ENCODE results near the gene CORO2B. TPM values are rescaled to one million over a fixed set of nuclear protein-coding genes. Genes with fewer than 3 reads are reported as not detected.

Gene CORO2B
- total and polyA plus RNA-seq, 9 of the 15 experiments (the other 6 are each of a cell fraction or from before 2014, with no cell fraction given): not detected

GRCh38 chr15:68729789-68730411, 151.1 kb downstream of the CORO2B start:
- TF ChIP-seq ETV6 (IDR thresholded peaks at IDR 0.05; ENCODE audit: borderline replicate concordance in 1 of 2, low read depth in 2 of 2, low read length in 1 of 2) (no peak), ETV6 (CRISPR knock-in tag; IDR thresholded peaks at IDR 0.05; ENCODE audit: borderline replicate concordance) (no peak)
- ChIA-PET POLR2A (no interaction called here), CTCF (ENCODE audit: low intra/inter-chr PET ratio) (interaction anchor here (0.6 to 2.0 kb wide), 3 partner anchors 99 to 146 kb away, joined by 3 to 23 read pairs (median 3); no protein-coding TSS in a partner anchor)
- Histone ChIP-seq H3K27ac (ENCODE audit: extremely low read depth, low read depth, low read length) (no peak overlapping the region), H3K27me3 (ENCODE audit: control insufficient read depth in 2 of 2, insufficient read depth in 2 of 2, low read length in 2 of 2) (peaks cover 29 to 63% of the 10 kb centered on the region in 2 experiments; a peak in 4 of 5 replicates), H3K9ac (ENCODE audit: insufficient read depth in 1 of 2, low read depth in 2 of 2, low read length in 2 of 2) (no peak overlapping the region), H3K9me1 (ENCODE audit: control insufficient read depth, insufficient read depth, low read length) (no peaks in the 10 kb centered on the region), H3K4me1 (replicated peaks in 1 of 2; ENCODE audit: control insufficient read depth in 2 of 2, insufficient read depth in 2 of 2, low read length in 2 of 2) (peaks cover 5 to 6% of the 10 kb centered on the region in 2 experiments; a peak in 4 of 5 replicates), H3K4me2 (ENCODE audit: insufficient read depth, low read length) (no peak overlapping the region), H3K4me3 (no peak overlapping the region), H2AFZ (ENCODE audit: low read depth, low read length) (no peak overlapping the region), H3K9me3 (replicated peaks; ENCODE audit: control insufficient read depth, insufficient read depth, low read depth, low read length) (no peaks in the 10 kb centered on the region), H3K36me3 (ENCODE audit: control insufficient read depth, insufficient read depth, low read length) (no peaks in the 10 kb centered on the region), H3K79me2 (ENCODE audit: control insufficient read depth, insufficient read depth, low read length) (no peaks in the 10 kb centered on the region), H4K20me1 (replicated peaks; ENCODE audit: control insufficient read depth, insufficient read depth, low read length) (peaks cover 5% of the 10 kb centered on the region)
- in situ Hi-C loops (cut with MboI): loop anchor here (5.0 kb wide), 1 partner anchor 147 kb away; no protein-coding TSS in a partner anchor
- intact Hi-C loops (cut with micrococcal nuclease): loop anchor here (1.0 to 10.0 kb wide), 2 partner anchors 145 to 175 kb away; no protein-coding TSS in a partner anchor
- ATAC-seq: no peak; the same call in 2 of the 3 replicates
- 0% methylated on average over 5 of the region's 8 CpGs for WGBS (ENCODE audit: insufficient coverage, low coverage, missing lambda C conversion rate)
- no peak for DNase-seq (ENCODE audit: extremely low read depth in 1 of 4, low spot score in 3 of 4)
- no peak for FAIRE-seq
- BruUV-seq (replicated peaks): no TSS peak

DNA sequence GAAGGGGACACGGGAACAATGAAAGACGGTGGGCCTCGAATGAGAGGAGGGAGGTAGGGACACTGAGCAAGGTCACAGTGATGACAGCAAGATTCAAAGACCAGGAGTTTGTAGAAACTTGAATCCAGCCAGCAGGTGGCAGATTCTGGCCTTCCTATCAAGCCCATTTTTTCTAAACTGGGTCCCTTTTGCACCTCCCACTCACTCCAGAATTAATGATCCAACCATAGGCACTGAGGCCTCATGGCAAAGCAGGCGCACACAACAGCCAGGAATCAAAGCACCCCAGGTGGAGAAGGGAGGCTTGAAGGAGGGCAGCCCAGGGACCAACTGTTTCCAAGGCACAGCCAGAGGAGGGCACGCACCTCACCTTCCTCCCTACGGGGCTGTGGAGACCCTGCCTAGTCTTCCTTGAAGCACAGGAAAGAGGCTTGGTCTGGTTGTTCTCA, 151.7 kb downstream of the CORO2B start:
- Histone ChIP-seq H3K9ac (ENCODE audit: insufficient read depth in 1 of 2, low read depth in 2 of 2, low read length in 2 of 2) (no peak overlapping the region), H3K9me1 (ENCODE audit: control insufficient read depth, insufficient read depth, low read length) (no peaks in the 10 kb centered on the region), H3K9me3 (replicated peaks; ENCODE audit: control insufficient read depth, insufficient read depth, low read depth, low read length) (no peaks in the 10 kb centered on the region), H2AFZ (ENCODE audit: low read depth, low read length) (no peak overlapping the region), H3K79me2 (ENCODE audit: control insufficient read depth, insufficient read depth, low read length) (no peaks in the 10 kb centered on the region), H4K20me1 (replicated peaks; ENCODE audit: control insufficient read depth, insufficient read depth, low read length) (peaks cover 5% of the 10 kb centered on the region), H3K4me2 (ENCODE audit: insufficient read depth, low read length) (no peak overlapping the region), H3K27ac (ENCODE audit: extremely low read depth, low read depth, low read length) (no peak overlapping the region), H3K4me1 (replicated peaks in 1 of 2; ENCODE audit: control insufficient read depth in 2 of 2, insufficient read depth in 2 of 2, low read length in 2 of 2) (peaks cover 5 to 7% of the 10 kb centered on the region in 2 experiments; a peak in 4 of 5 replicates), H3K4me3 (no peak overlapping the region), H3K36me3 (ENCODE audit: control insufficient read depth, insufficient read depth, low read length) (no peaks in the 10 kb centered on the region), H3K27me3 (ENCODE audit: control insufficient read depth in 2 of 2, insufficient read depth in 2 of 2, low read length in 2 of 2) (peaks cover 28 to 62% of the 10 kb centered on the region in 2 experiments; a peak in 4 of 5 replicates)
- in situ Hi-C loops (cut with MboI) (loop anchor here (5.0 kb wide), 1 partner anchor 147 kb away; no protein-coding TSS in a partner anchor), intact Hi-C loops (cut with micrococcal nuclease) (loop anchor here (1.0 to 10.0 kb wide), 2 partner anchors 145 to 176 kb away; no protein-coding TSS in a partner anchor)
- ChIA-PET CTCF (ENCODE audit: low intra/inter-chr PET ratio) (interaction anchor here (0.6 to 2.0 kb wide), 3 partner anchors 99 to 145 kb away, joined by 3 to 23 read pairs (median 3); no protein-coding TSS in a partner anchor), POLR2A (interaction anchor here (0.6 to 1.2 kb wide), 2 partner anchors 34 to 145 kb away, joined by 3 read pairs; no protein-coding TSS in a partner anchor)
- FAIRE-seq: peak; percentile 67
- DNase-seq (ENCODE audit: extremely low read depth in 1 of 4, low spot score in 3 of 4): peak in 3 of 4 experiments; percentile 23 to 52 (median 26)
- WGBS (ENCODE audit: insufficient coverage, low coverage, missing lambda C conversion rate): 6% methylated on average over 6 of the region's 6 CpGs
- peak; percentile 79 for ATAC-seq
- BruUV-seq (replicated peaks): no TSS peak
- TF ChIP-seq DEAF1 (CRISPR knock-in tag; IDR thresholded peaks at IDR 0.05) (peak; percentile 46; the same call in 1 of the 2 replicates), GTF2F1 (IDR thresholded peaks at IDR 0.05; ENCODE audit: low read depth, low read length) (no peak), PBX2 (CRISPR knock-in tag; IDR thresholded peaks at IDR 0.05; ENCODE audit: low read depth) (no peak), PBX2 (tag; conservative IDR thresholded peaks at IDR 0.05; ENCODE audit: low read depth) (0 out of 2 replicates have a peak, but pooled peaks have one; percentile 11), RAD21 (CRISPR knock-in tag; conservative IDR thresholded peaks at IDR 0.05 in 1 of 2, IDR thresholded peaks at IDR 0.05 in 1 of 2) (peak; percentile 62 to 81)

Measured in K562 (cell line).